GM21717 (cell line): Measurements from ENCODE around the gene CIC.

Source experiments
- ATAC-seq: cut with Tn5 transposase; IDR thresholded peaks from one replicate; pipeline ENCODE4 v1.9.1; 2021; ENCODE audit warnings: mild to moderate bottlenecking, moderate library complexity; ENCODE audit not compliant: unreplicated experiment

Gene CIC

DNA sequence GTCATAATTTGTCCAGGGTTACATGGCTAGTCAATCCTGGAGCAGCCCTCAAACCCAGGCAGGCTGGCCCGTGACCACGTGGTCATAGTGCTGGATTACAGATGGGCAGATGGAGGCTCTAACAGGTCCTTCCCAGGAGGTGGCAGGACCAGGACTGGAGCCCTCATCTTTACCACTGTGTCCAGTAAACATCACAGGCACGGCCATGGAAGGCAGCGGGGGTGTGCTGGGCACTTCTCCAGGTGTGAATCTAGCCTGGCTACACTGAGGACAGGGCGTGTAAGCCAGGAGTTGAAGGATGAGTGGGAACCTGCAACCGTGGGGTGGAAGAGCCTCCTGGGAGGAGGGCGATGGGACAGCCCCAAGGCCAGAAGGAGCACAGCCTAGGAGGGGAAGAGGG is 6.1 kb downstream of the CIC start:
- no peak for ATAC-seq

- no peak for ATAC-seq
Measured at GRCh38 chr19:42275517-42275916, 6.5 kb downstream of the CIC start.

- ATAC-seq, result no peak
Measured at GRCh38 chr19:42276284-42276683, 7.2 kb downstream of the CIC start.

DNA sequence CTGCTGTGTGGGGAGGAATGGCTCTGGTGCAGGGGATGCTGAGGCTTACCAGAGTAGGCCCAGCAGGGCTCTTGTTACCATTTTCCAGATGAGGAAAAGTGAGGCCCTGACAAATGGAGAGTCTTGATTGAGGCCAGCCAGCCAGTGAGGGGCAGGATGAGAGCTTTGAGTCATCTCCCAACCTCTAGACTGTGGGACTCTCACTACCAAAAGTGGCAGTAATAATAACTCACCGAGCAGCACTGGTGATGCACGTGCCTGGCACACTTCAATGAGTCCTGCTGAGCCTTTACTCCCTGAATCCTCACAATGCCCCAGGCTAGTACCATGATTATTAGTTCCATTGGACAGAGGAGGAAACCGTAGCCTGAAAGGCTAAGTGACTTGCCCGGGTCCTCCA is 7.8 kb downstream of the CIC start:
- ATAC-seq, result no peak

- no peak for ATAC-seq
Measured at GRCh38 chr19:42277821-42278451, 8.9 kb downstream of the CIC start.

- ATAC-seq, result no peak
Measured at GRCh38 chr19:42278452-42279154, 9.6 kb downstream of the CIC start.

- no peak for ATAC-seq
Measured at GRCh38 chr19:42279155-42279901, 10.3 kb downstream of the CIC start.

DNA sequence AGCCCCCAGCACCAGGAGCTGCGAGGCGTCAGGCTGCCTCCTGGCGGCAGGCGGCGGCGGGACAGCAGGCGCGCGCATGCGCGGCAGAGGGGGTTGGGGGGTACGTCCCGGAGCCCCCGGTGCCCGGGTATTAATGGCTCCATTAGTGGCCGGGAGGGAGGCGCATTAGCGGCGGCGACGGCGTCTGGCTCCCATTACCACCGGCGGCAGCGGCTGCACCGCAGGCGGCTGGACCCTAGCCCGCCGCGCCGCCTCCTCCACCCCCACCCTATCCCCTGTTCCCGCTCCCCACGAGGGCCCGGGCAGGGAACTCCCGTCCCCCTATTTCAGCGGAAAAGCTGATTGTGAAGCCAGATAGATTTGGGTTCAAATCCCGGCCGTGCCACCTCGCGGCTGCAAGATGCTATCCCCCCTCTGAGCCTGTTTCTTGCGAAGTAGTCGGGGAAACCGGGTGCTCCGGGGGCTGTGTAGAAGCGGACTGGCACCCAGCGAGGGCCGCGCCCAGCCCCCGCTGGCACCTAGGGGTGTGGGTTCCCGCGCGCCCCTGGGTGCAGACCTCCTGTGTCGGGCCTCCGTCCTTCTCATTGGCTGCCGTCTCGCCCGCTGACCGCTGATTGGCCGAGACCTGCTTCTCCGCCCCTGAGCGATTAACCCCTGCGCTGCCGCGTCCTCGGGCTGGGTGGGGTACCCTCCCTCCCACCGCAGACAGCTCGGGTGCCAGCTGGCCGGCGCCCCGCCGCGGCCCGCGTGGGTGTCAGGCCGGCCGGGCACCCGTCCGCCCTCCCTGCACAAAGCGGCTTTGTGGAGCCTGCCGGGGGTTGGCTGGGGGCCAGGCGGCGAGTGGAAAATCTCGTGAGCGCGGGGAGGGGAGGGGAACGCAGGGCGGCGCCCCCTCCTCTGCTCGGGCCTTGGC is 11.1 kb downstream of the CIC start:
- peak; percentile 27 for ATAC-seq

GRCh38 chr19:42280815-42281145 is 11.7 kb downstream of the CIC start:
- ATAC-seq, result no peak

- no peak for ATAC-seq
Measured at GRCh38 chr19:42281146-42281826, 12.2 kb downstream of the CIC start.

DNA sequence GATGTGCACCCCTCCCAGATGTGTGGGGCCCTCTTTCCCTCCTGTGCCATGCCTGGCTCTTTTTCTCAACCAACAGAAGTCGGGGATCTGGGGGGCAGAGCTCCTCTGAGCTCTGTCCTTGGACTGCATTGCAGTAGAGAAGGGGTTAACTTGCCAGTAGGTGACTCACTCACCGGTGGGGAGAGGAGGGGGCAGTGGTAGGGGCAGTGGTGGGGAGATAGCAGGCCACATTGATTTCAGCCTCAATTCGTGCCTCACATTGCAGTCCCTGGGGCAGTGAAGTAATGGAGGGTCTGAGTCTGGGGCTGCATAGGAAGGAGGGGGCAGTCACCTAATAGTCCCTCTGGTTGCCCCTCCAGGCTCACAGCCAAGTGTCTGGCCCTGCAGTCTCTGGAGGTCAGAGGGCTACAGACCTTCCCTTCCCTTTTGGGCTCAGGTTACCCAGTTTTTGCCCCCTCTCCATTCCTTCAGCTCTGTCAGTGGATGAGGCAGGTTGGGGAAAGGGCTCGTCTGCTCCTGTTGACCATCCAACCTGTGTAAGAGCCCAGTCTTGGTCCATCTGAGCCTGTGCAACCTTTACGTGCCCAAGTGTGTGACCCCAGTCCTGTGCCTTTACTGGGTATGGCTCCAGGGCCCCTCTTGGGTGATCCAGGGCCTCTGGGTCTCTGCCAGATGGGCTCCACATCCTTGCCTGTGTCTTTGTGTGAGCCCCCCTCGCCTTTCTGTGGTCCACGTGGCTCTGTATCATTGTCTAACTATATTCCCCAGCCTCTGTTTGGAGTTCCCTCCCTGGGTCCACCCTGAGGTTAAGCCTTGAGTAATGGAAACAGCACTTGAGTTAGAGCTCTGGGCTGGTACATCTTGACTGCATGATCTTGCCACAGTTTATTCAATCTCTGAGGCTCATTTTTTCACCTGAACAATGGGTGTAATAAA is 13.0 kb downstream of the CIC start:
- ATAC-seq, result no peak

GRCh38 chr19:42282819-42283187 is 13.8 kb downstream of the CIC start:
- ATAC-seq, result no peak

- peak; percentile 30 for ATAC-seq
Measured at GRCh38 chr19:42283188-42284065, 14.4 kb downstream of the CIC start.

DNA sequence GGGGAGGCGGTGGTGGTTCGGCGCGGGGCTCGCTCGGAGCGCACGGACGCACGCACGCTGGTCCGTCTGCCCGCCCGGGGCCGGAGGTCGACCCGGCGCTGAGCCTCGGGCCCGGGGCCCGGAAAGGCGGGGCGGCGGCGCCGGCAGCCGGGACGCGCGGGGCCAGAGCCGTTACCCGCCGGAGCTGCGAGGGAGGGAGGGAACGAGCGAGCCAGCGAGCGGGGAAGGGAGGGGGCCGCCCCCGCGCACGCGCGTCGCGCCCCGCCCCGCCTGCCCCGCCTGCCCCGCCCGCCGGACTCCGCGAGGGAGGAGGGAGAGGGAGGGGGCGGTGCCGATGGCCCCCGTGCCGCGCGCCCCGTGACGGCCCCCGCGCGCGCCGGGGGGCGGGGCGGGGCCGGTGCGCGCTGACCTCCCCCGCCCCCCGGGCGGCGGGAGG is 15.0 kb downstream of the CIC start:
- peak; percentile 20 for ATAC-seq

DNA sequence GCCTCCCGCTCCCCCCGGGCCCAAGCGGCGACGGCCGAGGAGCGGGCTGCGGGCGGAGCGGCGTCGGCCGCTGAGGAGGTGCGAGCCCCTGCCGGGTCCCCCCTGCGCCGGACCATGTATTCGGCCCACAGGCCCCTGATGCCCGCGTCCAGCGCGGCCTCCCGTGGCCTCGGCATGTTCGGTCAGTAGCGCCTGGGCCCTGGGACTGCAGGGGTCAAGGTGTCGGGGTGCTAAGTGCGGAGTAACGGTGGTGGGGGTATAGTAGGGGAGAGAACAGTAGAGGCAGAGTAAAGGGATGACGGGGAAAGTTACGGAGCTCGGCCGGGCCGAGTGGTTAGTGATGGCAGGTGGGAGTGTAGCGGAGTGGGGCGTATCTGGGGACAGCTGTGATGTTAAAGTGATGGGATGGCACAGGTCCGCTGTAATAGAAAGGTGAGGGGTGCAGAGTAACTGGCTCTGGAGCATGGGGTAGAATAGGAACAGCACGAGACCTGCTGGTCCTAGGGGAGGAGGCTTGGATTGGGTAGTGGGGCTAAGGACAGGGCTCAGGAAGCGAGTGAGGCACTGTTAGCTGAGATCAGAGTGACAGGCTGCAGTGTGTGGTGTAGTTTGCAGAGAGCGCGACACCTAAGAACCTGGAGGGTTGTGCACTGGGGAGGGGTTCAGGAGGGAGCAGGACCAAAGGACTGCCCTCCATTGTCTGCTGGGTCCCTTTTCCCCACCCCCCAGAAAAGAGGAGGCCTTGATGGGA is 15.7 kb downstream of the CIC start:
- ATAC-seq, result no peak

GRCh38 chr19:42285541-42285941 is 16.5 kb downstream of the CIC start:
- ATAC-seq, result no peak

DNA sequence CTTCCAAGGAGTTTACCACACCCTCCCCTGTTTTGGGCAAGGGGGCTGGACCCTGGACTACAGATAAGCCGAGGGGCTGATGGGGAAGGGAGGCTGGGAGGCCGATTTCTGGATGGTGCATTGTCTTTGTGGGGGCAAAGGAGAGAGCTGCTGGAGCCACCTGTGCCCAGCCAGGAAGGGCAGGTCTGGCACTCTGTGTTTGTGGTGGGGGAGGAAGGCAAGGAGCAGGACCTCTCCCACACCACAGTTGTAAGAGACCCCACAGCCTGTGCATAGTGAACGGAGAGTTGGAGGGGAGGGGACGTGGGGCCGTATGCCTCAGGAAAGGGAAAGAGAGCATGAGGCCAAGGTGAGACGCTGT is 16.9 kb downstream of the CIC start:
- no peak for ATAC-seq
